ENCODE measurements around the gene ENTHD1.

ENTHD1 gene

GRCh38 chr22:39839204-39839603 is 54.4 kb downstream of the ENTHD1 start:
- DNase-seq, result no peak

DNA sequence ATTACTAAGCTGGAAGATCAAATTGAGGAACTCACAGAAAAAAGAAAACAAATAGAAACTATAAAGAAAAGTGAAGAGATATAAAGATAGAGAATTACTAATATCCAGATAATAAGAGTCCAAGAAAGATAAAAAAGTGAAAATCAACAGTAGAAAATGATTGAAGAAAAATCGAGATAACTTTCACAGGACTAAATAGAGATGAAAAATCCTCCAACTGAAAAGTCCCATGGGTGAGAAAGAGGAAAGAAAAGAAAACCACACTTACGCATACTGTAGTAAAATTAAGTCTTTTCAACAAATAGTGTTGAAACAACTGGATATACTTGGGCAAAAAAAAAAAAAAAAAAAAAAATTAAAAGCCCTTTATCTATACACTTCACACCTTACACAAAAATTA is 60.0 kb downstream of the ENTHD1 start:
- no peak for DNase-seq

DNA sequence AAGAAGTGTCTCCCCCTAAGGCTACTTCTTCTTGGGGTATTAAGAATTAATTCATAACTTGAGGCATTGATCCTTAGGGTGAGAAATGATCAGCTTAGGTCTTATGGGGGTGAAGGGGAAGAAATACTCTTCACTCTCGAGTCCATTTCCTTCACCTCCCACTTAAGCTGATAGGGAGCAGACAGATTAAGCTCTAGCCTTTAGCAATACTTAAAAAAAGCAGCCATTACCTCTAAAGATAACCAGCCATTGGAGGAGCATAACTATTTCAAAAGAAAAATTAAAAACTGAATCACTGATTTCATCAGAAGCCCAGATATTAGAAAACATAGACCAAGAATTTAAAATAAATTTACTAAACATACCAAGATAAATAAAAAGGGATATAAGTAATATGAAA is 60.5 kb downstream of the ENTHD1 start:
- DNase-seq, result no peak

DNA sequence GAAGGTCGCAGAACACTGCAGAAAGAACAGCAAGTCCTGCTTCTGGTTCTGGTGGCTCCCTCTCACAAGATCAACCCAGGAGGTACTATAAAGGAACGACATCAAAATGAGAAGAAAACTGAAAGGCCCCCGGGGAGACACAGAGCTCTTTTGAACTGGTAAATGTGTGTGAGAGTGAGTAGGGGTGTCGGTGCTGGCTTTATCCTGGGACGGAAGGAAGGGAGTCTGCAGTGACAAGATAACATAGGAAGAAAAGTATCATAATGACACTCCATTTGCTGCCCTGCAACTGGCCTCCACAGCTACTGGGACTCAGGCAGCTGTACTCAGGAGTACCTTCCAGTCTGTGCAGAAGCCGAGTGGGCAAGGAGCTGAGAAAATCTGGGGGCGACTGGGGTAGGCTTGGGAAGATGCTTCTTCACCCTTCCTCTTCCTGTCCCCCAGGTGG is 60.9 kb downstream of the ENTHD1 start:
- no peak for DNase-seq

GRCh38 chr22:39825661-39826102 is 67.9 kb downstream of the ENTHD1 start:
- DNase-seq, result no peak

DNA sequence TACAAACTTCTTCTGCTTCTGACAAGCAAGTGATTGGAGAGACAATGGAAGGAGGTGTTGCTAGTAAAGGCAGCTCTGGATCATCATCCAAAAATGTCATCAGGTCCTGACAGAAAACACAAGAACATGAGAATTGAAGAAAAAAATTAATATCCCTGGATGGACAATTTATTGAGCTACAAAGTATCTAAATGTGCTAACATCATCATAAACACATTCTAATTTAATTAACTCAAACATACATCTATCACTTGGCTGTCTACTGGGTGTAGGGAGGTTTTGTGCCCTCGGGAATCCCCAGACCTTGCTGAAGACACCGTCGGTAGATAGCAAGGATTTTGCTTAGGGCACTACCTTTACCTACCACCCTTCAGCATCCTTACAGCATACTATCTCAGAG is 72.6 kb downstream of the ENTHD1 start:
- no peak for DNase-seq

- DNase-seq, result no peak
Observed at GRCh38 chr22:39820256-39820655, 73.3 kb downstream of the ENTHD1 start.

DNA sequence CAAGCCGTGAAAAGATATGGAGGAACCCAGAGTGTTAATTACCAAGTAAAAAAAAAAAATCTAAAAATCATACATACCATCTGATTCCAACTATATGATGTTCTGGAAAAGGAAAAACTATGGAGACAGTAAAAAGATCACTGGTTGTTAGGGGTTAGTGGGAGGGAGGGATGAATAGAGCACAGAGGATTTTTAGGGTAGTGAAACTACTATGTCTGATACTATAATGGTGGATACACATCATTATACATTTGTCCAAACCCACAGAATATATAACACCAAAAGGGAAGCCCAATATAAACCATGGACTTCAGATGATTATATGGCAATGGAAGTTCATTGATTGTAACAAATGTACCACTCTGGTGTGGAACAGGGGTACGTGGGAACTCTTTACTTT is 74.1 kb downstream of the ENTHD1 start:
- DNase-seq, result no peak

- no peak for DNase-seq
Observed at GRCh38 chr22:39818094-39818493, 75.5 kb downstream of the ENTHD1 start.

- DNase-seq, result no peak
Observed at GRCh38 chr22:39815932-39816331, 77.6 kb downstream of the ENTHD1 start.

DNA sequence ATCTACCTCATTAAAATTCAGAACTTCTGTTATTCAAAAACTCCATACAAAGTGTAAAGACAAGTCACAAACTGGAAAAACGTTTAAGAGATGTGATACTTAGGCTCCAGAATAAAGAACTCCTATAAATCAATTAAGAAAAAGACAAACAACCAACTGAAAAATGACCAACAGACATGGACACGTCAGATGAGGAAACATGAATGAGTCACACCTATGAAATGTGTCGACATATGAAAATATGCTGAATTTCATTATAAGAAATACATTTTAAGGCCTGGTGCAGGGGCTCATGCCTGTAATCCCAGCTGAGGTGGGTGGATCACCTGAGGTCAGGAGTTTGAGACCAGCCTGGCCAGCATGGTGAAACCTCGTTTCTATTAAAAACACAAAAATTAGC is 78.7 kb downstream of the ENTHD1 start:
- DNase-seq, result no peak

DNA sequence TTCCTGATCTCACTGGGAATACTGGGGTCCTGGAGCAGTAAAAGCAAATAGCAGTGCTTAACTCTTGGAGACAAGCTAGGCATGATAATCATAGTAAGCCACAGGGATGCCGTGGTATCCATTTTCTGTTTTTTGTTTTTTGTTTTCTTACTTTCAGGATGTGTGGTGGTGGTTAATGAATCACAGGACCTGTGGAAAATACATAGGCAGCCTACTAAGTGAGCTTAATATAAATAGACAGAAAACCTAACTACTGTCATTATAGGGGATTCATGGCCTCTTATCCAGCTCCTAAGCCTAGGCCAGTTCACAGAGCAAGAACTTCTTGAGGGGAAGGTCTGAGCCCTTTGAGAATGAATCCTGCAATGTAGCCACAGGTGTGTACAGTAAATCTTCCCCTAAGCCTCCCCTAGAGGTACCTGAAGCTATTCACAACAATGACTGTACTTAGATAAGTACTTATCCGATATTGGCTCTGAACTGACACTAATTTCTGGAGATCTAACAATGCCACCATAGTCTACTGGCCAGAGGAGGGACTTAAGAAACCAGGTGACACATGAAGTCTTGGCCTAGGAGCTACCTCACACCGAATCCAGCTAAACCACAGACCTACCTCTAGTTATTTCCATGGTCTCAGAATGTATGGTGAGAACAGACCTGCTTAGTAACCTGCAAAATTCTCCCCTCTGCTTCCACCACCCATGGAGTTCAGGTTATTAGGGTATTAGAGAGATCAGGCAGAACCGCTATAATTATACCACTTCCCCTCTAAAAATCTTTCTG is 83.6 kb downstream of the ENTHD1 start:
- no peak for DNase-seq

DNA sequence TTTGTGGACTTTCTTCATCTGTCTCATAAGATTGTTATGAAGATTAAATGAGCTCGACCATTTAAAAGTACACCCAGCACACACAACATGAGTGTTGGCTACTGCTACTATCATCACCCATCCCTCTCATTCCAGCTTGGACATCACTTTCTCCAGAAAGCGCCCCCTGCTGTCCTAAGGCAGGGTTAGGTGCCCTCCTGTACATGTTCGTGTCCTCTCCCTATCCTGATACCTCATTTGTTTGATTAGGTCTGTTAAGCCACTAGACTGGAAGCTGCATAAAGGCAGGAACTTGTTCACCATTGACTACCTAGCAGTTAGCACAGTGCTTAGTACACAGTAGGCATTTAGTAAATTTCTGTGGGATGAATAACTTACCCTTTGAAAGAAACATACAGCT is 85.5 kb downstream of the ENTHD1 start:
- peak; percentile 23 for DNase-seq

- no peak for DNase-seq
Observed at GRCh38 chr22:39806109-39806508, 87.5 kb downstream of the ENTHD1 start.

DNA sequence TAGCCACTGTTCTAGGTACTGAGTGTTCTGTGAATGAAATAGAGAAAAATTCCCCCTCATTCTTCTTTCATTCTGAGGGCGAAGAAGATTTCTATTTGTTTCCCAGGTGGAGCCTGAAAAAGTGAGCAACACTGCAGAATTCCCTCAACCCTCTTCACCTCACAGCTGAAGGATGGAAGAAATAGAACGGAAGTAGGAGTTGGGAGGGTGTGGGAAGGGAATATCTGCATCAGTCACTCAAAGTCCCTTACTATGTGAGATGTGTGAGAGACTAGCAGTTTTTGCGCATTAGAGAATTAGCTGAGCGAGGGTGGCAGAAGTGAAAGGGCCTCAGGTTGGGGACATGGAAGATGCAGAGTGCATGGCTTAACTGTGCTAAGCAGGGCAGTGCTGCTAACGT is 88.4 kb downstream of the ENTHD1 start:
- DNase-seq, result no peak

DNA sequence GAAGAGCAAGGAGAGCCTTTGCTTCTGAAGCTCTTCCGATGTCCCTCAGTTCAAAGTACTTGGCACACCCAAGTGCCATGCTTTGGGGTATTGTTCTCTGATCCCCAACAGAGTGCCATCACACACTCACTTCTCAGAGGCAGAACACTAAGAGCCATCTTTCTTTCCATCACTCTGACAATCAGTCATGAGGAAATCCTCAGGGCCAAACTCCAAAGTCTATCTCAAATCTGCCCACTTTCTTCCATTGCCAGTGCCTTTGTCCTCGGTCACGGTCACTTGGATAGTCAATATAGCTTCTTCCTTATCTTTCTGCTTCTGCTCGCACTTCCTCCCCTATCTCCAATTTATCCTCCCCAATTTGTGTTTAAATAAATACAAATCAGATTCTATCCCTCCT is 90.9 kb downstream of the ENTHD1 start:
- no peak for DNase-seq

DNA sequence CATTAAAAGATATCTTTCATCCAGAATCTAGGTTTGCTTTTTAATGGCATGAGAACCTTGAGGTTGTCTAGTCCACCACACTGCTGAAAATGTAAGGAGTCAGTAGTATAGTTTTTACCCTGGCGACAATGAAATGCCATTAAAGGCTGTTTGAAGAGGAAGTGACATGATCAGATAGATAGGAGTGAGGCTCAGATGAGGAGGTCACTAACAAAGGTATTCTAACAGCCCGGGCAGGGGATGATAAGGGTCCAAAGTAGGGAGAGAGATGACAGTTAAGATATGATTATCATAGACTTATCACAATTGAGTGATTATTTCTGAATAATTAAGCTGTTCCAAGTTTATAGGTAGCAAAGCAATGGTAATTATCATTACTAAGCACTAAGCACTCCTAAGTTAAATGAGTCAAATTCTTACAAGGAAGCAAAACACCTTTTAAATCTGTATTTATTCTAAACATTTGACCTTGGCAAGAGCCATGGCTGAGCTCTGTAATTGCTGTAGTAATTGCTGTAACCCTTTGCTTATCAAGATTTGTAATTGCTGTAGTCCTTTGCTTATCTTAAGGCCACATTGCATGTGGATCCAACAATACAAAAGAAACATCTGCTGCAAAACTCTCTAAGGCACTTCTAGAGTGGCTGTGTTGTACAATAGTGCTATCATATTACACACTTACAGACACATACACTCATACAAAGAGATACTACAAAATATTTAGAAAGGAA is 92.6 kb downstream of the ENTHD1 start:
- no peak for DNase-seq

DNA sequence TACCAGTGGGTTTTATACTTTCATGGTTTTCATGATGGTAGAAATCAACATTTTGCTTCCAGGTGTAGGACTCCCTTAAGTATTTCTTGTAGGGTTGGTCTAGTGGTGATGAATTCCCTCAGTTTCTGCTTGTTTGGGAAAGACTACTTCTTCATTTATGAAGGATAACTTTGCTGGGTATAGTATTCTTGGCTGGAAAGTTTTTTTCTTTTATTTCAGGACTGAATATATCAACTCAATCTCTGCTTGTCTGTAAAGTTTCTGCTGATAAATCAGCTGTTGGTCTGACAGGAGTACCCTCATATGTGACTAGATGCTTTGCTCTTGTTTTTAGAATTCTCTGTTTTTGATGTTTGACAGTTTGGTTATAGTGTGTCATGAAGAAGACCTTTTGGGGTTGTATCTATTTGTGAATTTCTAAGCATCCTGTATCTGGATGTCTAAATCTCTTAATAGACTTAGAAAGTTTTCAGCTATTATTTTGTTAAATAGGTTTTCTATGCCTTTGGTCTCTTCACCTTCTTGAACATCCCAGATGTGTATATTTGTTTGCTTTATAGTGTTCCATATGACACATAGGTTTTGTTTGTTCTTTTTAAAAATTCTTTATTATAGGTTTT is 95.9 kb downstream of the ENTHD1 start:
- no peak for DNase-seq

- no peak for DNase-seq
Observed at GRCh38 chr22:39789788-39790187, 103.8 kb downstream of the ENTHD1 start.

- no peak for DNase-seq
Observed at GRCh38 chr22:39785232-39785631, 108.3 kb downstream of the ENTHD1 start.

DNA sequence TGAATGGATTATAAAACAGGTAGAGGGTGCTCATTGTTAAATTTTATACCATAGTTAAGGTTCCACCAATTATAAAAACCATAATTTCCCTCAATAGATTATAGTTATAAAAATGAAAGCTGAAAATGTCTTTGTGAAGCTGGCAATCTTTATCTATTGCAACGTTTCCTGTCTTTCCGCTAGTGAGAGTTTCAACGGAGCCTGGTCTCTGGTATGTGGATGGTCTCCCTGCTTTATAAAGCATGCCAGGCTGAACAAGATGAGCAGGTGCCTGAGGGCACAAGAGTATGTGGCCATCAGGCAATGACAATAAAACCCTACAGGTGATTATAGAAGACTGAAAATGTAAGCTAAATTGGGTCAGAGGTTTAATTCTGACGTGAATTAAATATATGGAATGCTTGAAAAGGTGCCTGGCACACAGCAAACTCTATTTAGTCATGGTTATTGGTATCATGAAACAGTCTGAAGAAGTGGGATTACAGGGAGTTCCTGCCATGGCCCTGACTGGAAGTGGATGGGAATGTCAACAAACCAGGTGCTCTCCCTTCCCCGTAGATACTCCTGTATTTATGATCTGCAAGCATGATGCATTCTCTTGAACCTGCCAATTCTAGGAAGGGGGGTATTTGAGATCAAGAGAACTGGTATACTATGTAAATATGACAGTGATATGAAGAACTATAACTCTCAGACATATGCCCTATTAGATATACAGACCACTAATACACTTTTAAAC is 115.7 kb downstream of the ENTHD1 start:
- DNase-seq, result no peak

GRCh38 chr22:39776295-39777009 is 117.1 kb downstream of the ENTHD1 start:
- no peak for DNase-seq

Data from stimulated activated CD4-positive, alpha-beta T cell treated with anti-CD3 and anti-CD28 coated beads, Interleukin-12 subunit alpha, Interleukin-12 subunit beta, amount 100 ng/mL, for 4 hours (primary cell).